ENCODE measurements around the gene SNAPC2. TPM values are rescaled to one million over a fixed set of nuclear protein-coding genes. Genes with fewer than 3 reads are reported as not detected.

SNAPC2 gene
- total RNA-seq, 4 donors from 2014 or later, result 11.4 to 35.9 (median 13.0) TPM

- H3K4me1 ChIP-seq, result peaks cover 37 to 64% (median 50%) of the 10 kb centered on the region in 4 donors
- no peak for DNase-seq
- peaks cover 19% of the 10 kb centered on the region for H3K27me3 ChIP-seq
- H3K4me3 ChIP-seq, result no peak overlapping the region
- in situ Hi-C loops (cut with MboI; ENCODE audit: low pct_ligation_motif_present in 1 of 4, low pct_unique_long_range_greater_than_20kb in 1 of 4, low sequenced_read_pairs in 3 of 4) (no loop called here), intact Hi-C loops (cut with DNase I; ENCODE audit: low total_unique reads) (no loop called here)
- H3K36me3 ChIP-seq, result peaks cover 0 to 10% (median 0%) of the 10 kb centered on the region in 4 donors
- H3K27ac ChIP-seq, result peak overlapping the region in 3 of 4 donors; percentile 80 to 91 (median 86)
- no peaks in the 10 kb centered on the region for H3K9me3 ChIP-seq
- no peak for TF ChIP-seq EP300 (IDR thresholded peaks at IDR 0.05; ENCODE audit: low read depth)
- TF ChIP-seq POLR2AphosphoS5 (IDR thresholded peaks at IDR 0.05), result no peak
- TF ChIP-seq, protein P1, sequence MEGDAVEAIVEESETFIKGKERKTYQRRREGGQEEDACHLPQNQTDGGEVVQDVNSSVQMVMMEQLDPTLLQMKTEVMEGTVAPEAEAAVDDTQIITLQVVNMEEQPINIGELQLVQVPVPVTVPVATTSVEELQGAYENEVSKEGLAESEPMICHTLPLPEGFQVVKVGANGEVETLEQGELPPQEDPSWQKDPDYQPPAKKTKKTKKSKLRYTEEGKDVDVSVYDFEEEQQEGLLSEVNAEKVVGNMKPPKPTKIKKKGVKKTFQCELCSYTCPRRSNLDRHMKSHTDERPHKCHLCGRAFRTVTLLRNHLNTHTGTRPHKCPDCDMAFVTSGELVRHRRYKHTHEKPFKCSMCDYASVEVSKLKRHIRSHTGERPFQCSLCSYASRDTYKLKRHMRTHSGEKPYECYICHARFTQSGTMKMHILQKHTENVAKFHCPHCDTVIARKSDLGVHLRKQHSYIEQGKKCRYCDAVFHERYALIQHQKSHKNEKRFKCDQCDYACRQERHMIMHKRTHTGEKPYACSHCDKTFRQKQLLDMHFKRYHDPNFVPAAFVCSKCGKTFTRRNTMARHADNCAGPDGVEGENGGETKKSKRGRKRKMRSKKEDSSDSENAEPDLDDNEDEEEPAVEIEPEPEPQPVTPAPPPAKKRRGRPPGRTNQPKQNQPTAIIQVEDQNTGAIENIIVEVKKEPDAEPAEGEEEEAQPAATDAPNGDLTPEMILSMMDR (IDR thresholded peaks at IDR 0.05), result no peak
- no peak for TF ChIP-seq POLR2A (IDR thresholded peaks at IDR 0.05)
- 83% methylated on average over 8 of the region's 8 CpGs; no CpG with 5 or more reads in 1 of the 2 donors for WGBS, 2 donors (ENCODE audit: low coverage in 1 of 2)
Observed at GRCh38 chr19:7922836-7923195, 2.7 kb downstream of the SNAPC2 start.

DNA sequence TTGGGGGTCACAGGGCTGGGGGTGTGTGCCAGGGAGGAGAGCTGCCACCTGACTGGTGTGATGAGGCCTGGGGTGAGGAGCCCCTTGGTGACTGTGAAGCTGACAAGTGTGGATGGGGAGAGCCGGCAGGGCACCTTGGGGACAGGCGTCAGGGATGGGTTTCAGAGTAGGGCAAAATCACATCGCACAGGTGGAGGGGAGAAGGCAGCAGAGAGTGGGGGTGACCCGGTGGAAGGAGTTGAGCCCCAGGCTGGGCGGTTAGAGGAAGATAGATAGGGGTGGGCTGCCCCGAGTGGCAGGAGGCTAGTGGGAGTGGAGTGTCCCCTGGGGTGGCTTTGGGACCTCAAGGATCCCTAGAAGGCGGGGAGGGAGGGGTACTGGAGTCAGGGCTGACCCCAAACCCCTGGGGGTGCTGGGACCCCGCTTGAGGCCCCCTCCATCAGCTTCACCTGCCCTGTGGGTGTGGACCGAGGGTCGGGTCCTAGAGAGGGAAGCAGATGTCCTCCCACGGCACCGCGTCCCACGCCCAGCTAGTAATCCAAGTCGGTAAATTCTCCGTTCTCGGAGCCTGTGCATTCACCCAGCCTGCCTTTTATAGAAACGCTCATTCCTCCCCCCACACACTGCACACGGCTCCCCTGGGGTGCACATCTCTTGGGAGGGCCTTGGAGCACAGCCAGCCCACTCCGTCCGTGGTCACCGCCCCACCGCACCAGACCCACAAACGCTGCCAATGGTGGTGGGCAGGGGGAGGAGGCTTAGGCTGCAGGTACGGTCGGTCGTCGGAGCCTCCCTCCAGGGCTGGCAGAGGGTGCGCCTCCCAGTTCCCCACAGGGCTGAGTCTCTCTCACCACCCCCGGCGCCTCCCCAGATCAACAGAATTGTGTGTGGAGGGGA lies 3.4 kb downstream of the SNAPC2 start:
- 76 to 83% methylated on average over 6 to 31 of the region's 31 CpGs for WGBS, 2 donors (ENCODE audit: low coverage in 1 of 2)
- Histone ChIP-seq H3K36me3 (peaks cover 0 to 10% (median 0%) of the 10 kb centered on the region in 4 donors), H3K27me3 (peaks cover 12% of the 10 kb centered on the region), H3K27ac (peak overlapping the region; percentile 14 to 91 (median 83)), H3K4me3 (no peak overlapping the region), H3K4me1 (peaks cover 40 to 66% (median 52%) of the 10 kb centered on the region in 4 donors), H3K9me3 (no peaks in the 10 kb centered on the region)
- TF ChIP-seq, protein P1 (IDR thresholded peaks at IDR 0.05), result no peak
- TF ChIP-seq POLR2A (IDR thresholded peaks at IDR 0.05) (peak; percentile 8), POLR2AphosphoS5 (IDR thresholded peaks at IDR 0.05) (no peak), EP300 (IDR thresholded peaks at IDR 0.05; ENCODE audit: low read depth) (no peak)
- in situ Hi-C loops (cut with MboI; ENCODE audit: low pct_ligation_motif_present in 1 of 4, low pct_unique_long_range_greater_than_20kb in 1 of 4, low sequenced_read_pairs in 3 of 4), result no loop called here
- intact Hi-C loops (cut with DNase I; ENCODE audit: low total_unique reads), result no loop called here
- no peak for DNase-seq

DNA sequence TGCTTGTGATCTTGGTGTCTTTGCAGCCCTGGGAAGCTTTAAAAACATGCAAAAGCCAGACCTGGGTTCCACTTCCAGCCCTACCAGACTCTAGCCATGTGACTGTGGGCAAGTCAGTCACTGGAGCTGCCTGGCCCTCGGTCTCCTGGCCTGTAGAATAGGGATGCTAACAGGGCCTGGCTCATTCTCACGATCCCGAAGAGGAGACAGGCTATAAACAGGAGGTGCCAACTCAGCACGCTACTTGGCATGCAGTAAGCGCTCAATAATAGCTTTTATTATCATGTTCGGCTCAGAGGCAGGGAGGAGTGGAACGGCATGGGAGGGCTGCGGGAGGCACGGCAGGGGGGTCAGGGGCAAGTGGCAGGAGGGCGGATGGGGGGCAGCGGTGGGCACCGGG lies 4.1 kb downstream of the SNAPC2 start:
- no peak for TF ChIP-seq POLR2A (IDR thresholded peaks at IDR 0.05)
- TF ChIP-seq EP300 (IDR thresholded peaks at IDR 0.05; ENCODE audit: low read depth), result no peak
- TF ChIP-seq, protein P1 (IDR thresholded peaks at IDR 0.05), result no peak
- TF ChIP-seq POLR2AphosphoS5 (IDR thresholded peaks at IDR 0.05), result no peak
- Histone ChIP-seq H3K27ac (peak overlapping the region; percentile 26 to 91 (median 83)), H3K36me3 (peaks cover 0 to 10% (median 0%) of the 10 kb centered on the region in 4 donors), H3K9me3 (no peaks in the 10 kb centered on the region), H3K27me3 (peaks cover 5% of the 10 kb centered on the region), H3K4me1 (peaks cover 43 to 65% (median 52%) of the 10 kb centered on the region in 4 donors), H3K4me3 (no peak overlapping the region)
- WGBS, 2 donors (ENCODE audit: low coverage in 1 of 2), result 49% methylated on average over 12 of the region's 12 CpGs; no CpG with 5 or more reads in 1 of the 2 donors
- in situ Hi-C loops (cut with MboI; ENCODE audit: low pct_ligation_motif_present in 1 of 4, low pct_unique_long_range_greater_than_20kb in 1 of 4, low sequenced_read_pairs in 3 of 4), result no loop called here
- no peak for DNase-seq
- intact Hi-C loops (cut with DNase I; ENCODE audit: low total_unique reads), result no loop called here

- Histone ChIP-seq H3K4me3 (peak overlapping the region; percentile 29 to 57 (median 49)), H3K27me3 (peaks cover under 1% of the 10 kb centered on the region), H3K36me3 (peaks cover 0 to 10% (median 0%) of the 10 kb centered on the region in 4 donors), H3K4me1 (peaks cover 44 to 65% (median 53%) of the 10 kb centered on the region in 4 donors), H3K9me3 (no peaks in the 10 kb centered on the region), H3K27ac (peak overlapping the region; percentile 26 to 91 (median 83))
- in situ Hi-C loops (cut with MboI; ENCODE audit: low pct_ligation_motif_present in 1 of 4, low pct_unique_long_range_greater_than_20kb in 1 of 4, low sequenced_read_pairs in 3 of 4) (no loop called here), intact Hi-C loops (cut with DNase I; ENCODE audit: low total_unique reads) (no loop called here)
- 38 to 42% methylated on average over 8 to 33 of the region's 34 CpGs for WGBS, 2 donors (ENCODE audit: low coverage in 1 of 2)
- no peak for DNase-seq
- TF ChIP-seq POLR2A (IDR thresholded peaks at IDR 0.05) (no peak), POLR2AphosphoS5 (IDR thresholded peaks at IDR 0.05) (no peak), EP300 (IDR thresholded peaks at IDR 0.05; ENCODE audit: low read depth) (no peak)
- TF ChIP-seq, protein P1 (IDR thresholded peaks at IDR 0.05), result no peak
Observed at GRCh38 chr19:7924651-7925170, 4.6 kb downstream of the SNAPC2 start.

Measured in transverse colon (tissue), 4 donors.